Panc1 (cell line): ENCODE data around the gene MDFI. TPM values are rescaled to one million over a fixed set of nuclear protein-coding genes. Genes with fewer than 3 reads are reported as not detected.

Experiments
- ATAC-seq: fragments of 200-7000 bp; cut with Tn5 transposase; 2 replicates; pipeline ENCODE4 v1.9.1; 2020; ENCODE audit warnings: mild to moderate bottlenecking, moderate library complexity
- BruUV-seq: library from RNA; stranded (reverse); fragments of 400-500 nt; replicated peaks from 2 replicates; lab custom pipeline; 2021; lab: Mats Ljungman, UMichigan
- CTCF ChIA-PET: fragments of 300-600 bp; sonication (Branson Sonifier 250); formaldehyde crosslinking; loops from one replicate; lab custom pipeline; 2022; ENCODE audit warnings: antibody characterized with exemption; lab: Charles Lee
- POLR2A ChIA-PET: fragments of 300-600 bp; sonication (Branson Sonifier 250); formaldehyde crosslinking; loops from one replicate; lab custom pipeline; 2022; ENCODE audit warnings: antibody characterized with exemption; lab: Charles Lee
- DNase-seq: peaks from one replicate; pipeline ENCODE4 v3.0.0-alpha.2; 2010; ENCODE audit warnings: low read depth, low spot score
- H3K27ac ChIP-seq: 2 replicates; pipeline ENCODE4 v1.5.1; 2011; ENCODE audit warnings: mild to moderate bottlenecking, low read length, inconsistent platforms
- H3K27me3 ChIP-seq: fragments of 200-500 bp; sonication (Bioruptor generic); 2 replicates; pipeline ENCODE4 v1.6.0; 2014; ENCODE audit warnings: low read length, inconsistent platforms; ENCODE audit not compliant: control insufficient read depth, insufficient read depth
- H3K36me3 ChIP-seq: fragments of 200-500 bp; sonication (Bioruptor generic); 2 replicates; pipeline ENCODE4 v1.5.1; 2014; ENCODE audit warnings: inconsistent platforms, mild to moderate bottlenecking, low read length, moderate library complexity; ENCODE audit not compliant: control insufficient read depth, insufficient read depth
- H3K4me1 ChIP-seq: 2 replicates; pipeline ENCODE4 v1.5.1; 2011; ENCODE audit warnings: inconsistent platforms, mild to moderate bottlenecking, low read length, moderate library complexity; ENCODE audit not compliant: control insufficient read depth, insufficient read depth
- H3K4me3 ChIP-seq, 2 experiments: 2 replicates each; pipeline ENCODE4 v1.5.1; 2011 to 2012; ENCODE audit warnings: low read depth in 2 of 2, low read length in 2 of 2, mild to moderate bottlenecking in 2 of 2, inconsistent platforms in 1 of 2, moderate library complexity in 1 of 2
- H3K9me3 ChIP-seq: fragments of 200-500 bp; sonication (Bioruptor generic); 2 replicates; pipeline ENCODE4 v1.5.1; 2014; ENCODE audit warnings: low read depth, mild to moderate bottlenecking, inconsistent platforms, low read length, moderate library complexity; ENCODE audit not compliant: control insufficient read depth, insufficient read depth
- POLR2AphosphoS5 ChIP-seq: IDR thresholded peaks from 2 replicates; pipeline ENCODE4 v1.6.1; 2012; ENCODE audit warnings: mild to moderate bottlenecking, low read depth, low read length, moderate library complexity
- REST ChIP-seq, 2 experiments: IDR thresholded peaks; 2 replicates each; pipeline ENCODE4 v1.6.1; 2011 to 2012; ENCODE audit warnings: low read depth in 2 of 2, control low read depth in 1 of 2, low read length in 1 of 2, mild to moderate bottlenecking in 1 of 2, moderate library complexity in 1 of 2; ENCODE audit not compliant: insufficient read depth in 1 of 2
- SIN3A ChIP-seq: IDR thresholded peaks from 2 replicates; pipeline ENCODE4 v1.6.1; 2012; ENCODE audit warnings: low read depth, mild to moderate bottlenecking, low read length, moderate library complexity, borderline replicate concordance; ENCODE audit not compliant: insufficient read depth
- TCF7L2 ChIP-seq: IDR thresholded peaks from 2 replicates; pipeline ENCODE4 v1.6.1; 2011; ENCODE audit warnings: mild to moderate bottlenecking, low read depth, low read length, inconsistent platforms
- in situ Hi-C: cut with HindIII; loops from 2 replicates; pipeline ENCODE4 v1.10.0; 2016; ENCODE audit warnings: low sequenced_read_pairs, low pct_unique_long_range_greater_than_20kb
- intact Hi-C: fragments of 100-400 bp; cut with micrococcal nuclease; formaldehyde crosslinking; loops from one replicate; pipeline ENCODE4 v1.10.0; 2022; ENCODE audit not compliant: unreplicated experiment
- total RNA-seq: library from RNA; stranded (reverse); gene quantifications from one replicate; pipeline ENCODE4 v1.2.1, GENCODE V29; 2021; ENCODE audit not compliant: unreplicated experiment
- TF ChIP-seq, protein P1 (sequence below): fragments of 450-650 bp; IDR thresholded peaks from 2 replicates; pipeline ENCODE4 v1.5.1; 2017; ENCODE audit warnings: mild to moderate bottlenecking

Gene MDFI
- total RNA-seq, 1 experiment from 2014 or later: 0.54 TPM

DNA sequence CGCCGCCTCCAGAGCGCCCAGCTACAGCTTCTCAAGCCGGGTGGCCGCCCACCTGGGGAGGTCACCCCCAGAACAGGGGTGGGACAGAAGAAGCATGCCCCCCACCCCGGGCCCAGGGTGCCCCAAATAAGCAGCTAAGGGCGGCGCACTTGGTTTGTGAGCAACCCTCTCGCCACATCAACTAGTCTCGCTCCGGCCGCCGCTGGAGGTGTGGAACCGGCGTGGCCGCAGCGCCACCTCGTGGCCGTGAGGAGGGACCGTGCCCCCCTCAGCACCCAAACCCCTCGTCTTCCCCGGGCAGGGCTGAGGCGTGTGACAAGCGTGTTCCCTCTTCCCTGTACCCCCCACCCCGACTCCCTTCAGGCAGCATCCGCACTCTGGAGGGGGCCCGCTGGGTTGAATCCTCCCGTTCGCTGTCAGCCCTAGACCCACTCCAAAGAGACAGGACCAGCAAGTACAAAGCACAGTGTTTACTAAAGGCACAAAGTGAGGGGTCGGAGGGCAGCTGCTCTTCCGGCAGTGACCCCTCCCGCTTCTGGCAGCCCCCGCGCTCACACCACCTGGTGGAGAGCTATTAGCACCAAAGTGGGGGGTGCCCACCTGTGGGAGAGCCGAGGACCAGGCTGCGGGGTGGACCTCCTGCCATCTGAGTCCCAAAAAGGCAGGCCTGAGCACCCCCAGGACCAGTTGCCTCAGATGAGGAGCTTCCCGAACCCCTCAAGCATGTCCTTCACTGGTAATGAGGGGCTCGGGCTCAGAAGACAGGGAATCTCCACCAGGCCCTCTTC is 45.4 kb downstream of the MDFI start:
- H3K36me3 ChIP-seq: no peaks in the 10 kb centered on the region
- intact Hi-C loops: loop anchor here (2.0 to 10.0 kb wide), 3 partner anchors 259 to 377 kb away; no protein-coding TSS in a partner anchor
- no peak overlapping the region for H3K4me3 ChIP-seq
- BruUV-seq: no TSS peak
- DNase-seq (peak; percentile 12), ATAC-seq (peak; percentile 90)
- CTCF ChIA-PET: interaction anchor here (0.6 to 1.7 kb wide), 3 partner anchors 65 to 169 kb away, joined by 4 to 19 read pairs (median 4); no protein-coding TSS in a partner anchor
- H3K27ac ChIP-seq: no peak overlapping the region
- POLR2A ChIA-PET: no interaction called here
- TF ChIP-seq POLR2AphosphoS5 (no peak), SIN3A (no peak), REST (IDR thresholded peaks at IDR 0.05; ENCODE audit: insufficient read depth in 1 of 2, low read depth in 2 of 2, low read length in 1 of 2) (no peak)
- TF ChIP-seq, protein P1, sequence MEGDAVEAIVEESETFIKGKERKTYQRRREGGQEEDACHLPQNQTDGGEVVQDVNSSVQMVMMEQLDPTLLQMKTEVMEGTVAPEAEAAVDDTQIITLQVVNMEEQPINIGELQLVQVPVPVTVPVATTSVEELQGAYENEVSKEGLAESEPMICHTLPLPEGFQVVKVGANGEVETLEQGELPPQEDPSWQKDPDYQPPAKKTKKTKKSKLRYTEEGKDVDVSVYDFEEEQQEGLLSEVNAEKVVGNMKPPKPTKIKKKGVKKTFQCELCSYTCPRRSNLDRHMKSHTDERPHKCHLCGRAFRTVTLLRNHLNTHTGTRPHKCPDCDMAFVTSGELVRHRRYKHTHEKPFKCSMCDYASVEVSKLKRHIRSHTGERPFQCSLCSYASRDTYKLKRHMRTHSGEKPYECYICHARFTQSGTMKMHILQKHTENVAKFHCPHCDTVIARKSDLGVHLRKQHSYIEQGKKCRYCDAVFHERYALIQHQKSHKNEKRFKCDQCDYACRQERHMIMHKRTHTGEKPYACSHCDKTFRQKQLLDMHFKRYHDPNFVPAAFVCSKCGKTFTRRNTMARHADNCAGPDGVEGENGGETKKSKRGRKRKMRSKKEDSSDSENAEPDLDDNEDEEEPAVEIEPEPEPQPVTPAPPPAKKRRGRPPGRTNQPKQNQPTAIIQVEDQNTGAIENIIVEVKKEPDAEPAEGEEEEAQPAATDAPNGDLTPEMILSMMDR: peak; percentile 96
- no peaks in the 10 kb centered on the region; the same call in none of the 2 replicates for H3K4me1 ChIP-seq
- H3K9me3 ChIP-seq: no peaks in the 10 kb centered on the region
- in situ Hi-C loops: no loop called here
- H3K27me3 ChIP-seq: no peaks in the 10 kb centered on the region

DNA sequence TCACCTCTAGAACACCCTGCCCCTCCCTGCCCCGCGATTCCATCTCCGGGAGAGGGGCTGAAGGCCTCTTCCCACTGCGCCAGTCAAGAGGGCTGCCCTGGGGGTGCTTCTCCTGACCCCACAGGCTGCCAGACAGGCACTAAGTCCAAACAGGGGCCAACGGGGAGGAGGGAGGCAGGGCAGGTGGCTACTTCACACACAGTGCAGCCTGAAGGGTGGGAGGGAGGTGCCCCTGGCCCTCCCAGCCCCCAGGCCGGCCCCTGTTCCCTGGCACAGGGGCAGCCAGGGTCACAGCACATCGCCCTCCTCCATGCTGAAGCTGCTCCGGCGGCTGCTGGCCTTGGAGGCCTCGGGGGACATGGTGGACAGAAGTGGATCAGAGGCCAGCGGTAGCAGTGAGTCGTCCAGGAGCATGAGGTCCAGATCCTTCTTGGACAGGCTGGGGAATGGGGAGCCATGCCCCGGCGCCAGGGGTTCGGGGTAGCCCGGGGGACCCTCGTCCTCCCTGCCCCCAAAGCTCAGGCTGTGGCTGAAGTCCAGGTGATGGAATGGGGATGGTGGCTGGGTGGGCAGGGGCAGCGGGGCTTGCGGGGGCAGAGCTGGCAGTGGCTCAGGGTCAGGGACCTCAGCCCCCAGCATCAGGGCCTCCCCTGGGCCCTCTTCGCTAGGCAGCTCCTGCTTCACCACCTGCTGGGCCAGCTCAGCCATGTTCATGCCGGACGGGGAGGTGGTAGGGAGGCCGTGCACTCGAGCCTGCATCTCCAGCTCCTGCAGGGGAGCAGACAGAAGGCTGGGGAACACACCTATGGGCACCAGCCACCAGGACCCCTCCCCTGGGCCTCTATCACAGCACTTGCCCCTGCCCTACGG is 46.3 kb downstream of the MDFI start:
- Histone ChIP-seq H3K27me3 (no peaks in the 10 kb centered on the region), H3K9me3 (no peaks in the 10 kb centered on the region), H3K36me3 (no peaks in the 10 kb centered on the region), H3K27ac (no peak overlapping the region), H3K4me3 (no peak overlapping the region), H3K4me1 (no peaks in the 10 kb centered on the region; the same call in none of the 2 replicates)
- TF ChIP-seq POLR2AphosphoS5 (no peak), SIN3A (no peak), REST (IDR thresholded peaks at IDR 0.05; ENCODE audit: insufficient read depth in 1 of 2, low read depth in 2 of 2, low read length in 1 of 2) (no peak), TCF7L2 (no peak)
- TF ChIP-seq, protein P1: no peak
- ATAC-seq: no peak
- intact Hi-C loops: loop anchor here (10.0 kb wide), 1 partner anchor 260 kb away; no protein-coding TSS in a partner anchor
- no peak for DNase-seq
- in situ Hi-C loops: no loop called here
- ChIA-PET CTCF (interaction anchor here (0.6 to 1.7 kb wide), 5 partner anchors 64 to 378 kb away, joined by 3 to 19 read pairs (median 5); no protein-coding TSS in a partner anchor), POLR2A (interaction anchor here (0.6 kb wide), 1 partner anchor 52 kb away, joined by 12 read pairs; no protein-coding TSS in a partner anchor)
- BruUV-seq: no TSS peak
